NCI-H1436 (cell line): ENCODE results near the gene LRRC25.
"Not testable (repeated sequence)": the region's sequence is repeated elsewhere in the genome, so short reads cannot be mapped to it uniquely, and the experiment has no call there.

Source experiments
- DNase-seq: peaks from one replicate; lab custom pipeline; 2025; lab: John Stamatoyannopoulos, UW

LRRC25 gene

DNA sequence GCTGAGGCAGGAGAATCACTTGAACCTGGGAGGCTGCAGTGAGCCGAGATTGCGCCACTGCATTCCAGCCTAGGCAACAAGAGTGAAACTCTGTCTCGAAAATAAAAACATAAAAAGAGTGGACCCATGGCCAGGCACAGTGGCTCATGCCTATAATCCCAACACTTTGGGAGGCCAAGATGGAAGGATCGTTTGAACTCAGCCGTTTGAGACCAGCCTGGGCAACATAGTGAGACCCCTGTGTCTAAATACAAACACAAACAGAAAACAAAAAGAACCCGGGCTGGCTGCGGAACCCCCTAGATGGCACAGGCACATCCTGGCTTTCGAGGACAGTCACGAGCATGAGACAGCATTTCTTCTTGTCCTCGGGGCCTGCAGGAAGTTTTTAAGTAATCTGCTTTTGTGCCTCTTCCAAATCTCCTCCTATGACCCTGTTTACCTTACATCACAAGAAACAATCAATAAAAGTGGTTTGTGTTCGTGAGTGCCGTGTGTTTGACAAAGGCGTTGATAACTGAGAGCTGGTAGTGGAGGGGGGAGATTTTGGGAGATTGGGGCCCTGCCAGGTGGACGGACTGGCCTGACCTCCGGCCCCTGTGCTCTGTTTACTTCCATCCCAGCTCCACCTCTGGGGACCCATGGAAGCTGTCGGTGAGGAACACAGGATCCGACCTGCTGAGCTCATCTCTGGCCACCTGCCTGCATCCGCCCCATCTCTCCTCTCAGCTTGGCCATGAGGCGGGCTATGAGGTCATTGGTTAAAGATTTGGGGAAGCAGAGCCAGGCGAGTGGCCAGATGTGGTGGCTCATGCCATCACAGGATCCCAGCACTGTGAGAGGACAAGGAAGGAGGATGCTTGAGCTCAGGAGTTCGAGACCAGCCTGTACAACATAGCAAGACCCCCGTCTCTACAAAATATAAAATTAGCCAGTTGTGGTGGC lies 17.3 kb downstream of the LRRC25 start:
- DNase-seq: peak; percentile 20

DNA sequence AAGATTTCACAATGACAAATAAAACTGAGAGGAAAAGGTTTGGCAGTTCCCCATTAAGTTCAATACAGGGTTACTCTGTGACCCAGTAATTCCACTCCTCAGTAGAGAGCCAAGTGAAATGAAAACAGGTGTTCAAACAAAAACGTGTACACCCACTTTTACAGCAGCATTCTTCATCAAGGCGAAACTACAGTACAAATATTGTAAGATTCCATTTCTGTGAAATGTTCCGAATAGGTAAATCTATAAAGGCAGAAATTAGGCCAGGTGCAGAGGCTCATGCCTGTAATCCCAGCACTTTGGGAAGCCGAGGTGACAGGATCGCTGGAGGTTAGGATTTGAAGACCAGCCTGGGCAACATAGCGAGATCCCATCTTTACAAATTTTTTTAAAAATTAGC lies 20.4 kb downstream of the LRRC25 start:
- no peak for DNase-seq

DNA sequence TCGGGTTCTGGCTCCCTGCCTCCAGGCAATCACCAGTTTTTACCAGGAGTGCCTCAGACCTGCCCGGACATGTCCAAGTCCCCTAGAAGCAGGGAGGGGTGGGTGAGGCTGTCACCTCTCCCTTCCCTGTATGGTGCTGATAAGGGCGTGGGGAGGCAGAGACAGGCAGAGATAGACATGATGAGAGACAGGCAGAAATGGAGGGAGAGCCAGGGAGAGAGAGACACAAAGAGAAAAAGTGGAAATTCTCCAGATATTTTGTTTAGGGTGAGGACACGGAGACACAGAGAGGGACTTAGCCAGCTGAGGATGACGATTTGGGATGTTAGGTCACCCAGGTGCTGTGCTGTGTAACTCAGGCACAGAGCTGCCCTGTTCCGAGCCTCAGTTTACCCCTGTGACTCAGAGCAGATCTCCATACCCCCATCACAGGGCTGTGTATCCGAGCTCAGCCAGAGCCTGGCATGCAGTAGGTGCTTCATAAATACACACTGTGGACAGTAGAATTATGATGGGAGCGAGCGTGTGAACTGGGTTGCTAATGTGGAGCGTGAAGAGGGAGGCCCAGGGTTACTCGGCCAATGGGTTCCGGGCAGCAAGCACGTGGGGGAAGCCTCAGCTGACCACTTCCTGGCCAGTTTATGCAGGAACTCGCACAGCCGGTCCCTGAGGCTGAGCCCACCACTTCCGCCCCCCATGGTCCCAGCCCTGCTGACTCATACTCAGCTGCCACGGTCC lies 23.4 kb downstream of the LRRC25 start:
- DNase-seq: peak; percentile 72

DNA sequence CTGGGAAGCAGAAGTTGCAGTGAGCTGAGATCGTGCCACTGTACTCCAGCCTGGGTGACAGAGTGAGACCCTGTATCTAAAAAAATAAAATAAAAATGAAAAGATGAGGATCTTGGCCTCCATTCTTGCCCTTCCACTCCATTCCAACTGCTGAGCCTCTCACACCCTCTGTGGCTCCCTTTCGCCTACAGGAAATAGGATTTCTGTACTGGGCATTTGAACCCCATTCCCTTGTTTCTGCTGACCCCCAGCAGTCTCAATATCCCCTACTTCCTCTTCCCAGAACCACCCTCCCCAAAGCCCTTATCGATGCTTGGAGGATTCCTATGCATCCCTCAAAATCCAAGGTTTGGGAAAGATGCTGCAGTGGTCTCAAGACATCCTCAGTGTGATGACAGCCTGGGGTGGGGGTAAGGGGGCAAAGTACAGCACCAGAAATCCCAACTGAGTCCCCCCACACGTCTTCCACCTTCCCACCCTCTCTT lies 24.0 kb downstream of the LRRC25 start:
- DNase-seq: no peak

DNA sequence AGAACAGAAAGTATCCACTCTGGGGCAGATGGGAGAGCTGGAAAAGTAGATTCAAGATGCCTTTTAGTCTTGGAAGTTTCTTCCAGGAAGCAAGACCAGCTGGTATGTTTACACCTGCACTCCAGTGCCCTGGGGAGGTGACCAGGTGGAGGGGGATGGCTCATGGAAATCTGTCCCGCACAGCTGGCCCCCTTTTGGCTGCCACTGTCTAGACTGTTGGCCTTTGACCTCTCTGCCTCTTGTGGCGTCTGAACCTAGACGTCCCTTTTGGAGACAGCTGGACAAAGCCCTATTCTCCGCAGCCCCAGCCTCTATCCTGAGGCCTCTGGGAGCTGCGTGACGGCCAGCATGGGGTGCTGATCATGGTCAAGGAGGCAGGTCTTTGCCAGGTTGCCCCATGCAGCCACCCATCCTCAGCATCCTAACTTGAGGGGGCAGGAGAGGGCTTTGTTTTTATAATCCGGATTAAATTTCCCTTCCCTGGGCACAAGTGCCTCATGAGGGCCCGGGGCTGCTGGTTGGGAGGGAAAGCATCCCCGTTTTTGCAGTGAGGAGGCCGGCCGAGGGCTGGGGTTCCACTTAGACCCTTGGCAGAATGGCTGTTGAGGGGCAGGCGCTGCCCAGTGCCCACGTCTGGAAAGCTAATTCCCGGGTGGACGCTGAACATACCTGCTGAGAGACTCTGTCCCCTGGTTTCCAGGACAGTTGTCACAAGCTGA lies 28.8 kb downstream of the LRRC25 start:
- no peak for DNase-seq

DNA sequence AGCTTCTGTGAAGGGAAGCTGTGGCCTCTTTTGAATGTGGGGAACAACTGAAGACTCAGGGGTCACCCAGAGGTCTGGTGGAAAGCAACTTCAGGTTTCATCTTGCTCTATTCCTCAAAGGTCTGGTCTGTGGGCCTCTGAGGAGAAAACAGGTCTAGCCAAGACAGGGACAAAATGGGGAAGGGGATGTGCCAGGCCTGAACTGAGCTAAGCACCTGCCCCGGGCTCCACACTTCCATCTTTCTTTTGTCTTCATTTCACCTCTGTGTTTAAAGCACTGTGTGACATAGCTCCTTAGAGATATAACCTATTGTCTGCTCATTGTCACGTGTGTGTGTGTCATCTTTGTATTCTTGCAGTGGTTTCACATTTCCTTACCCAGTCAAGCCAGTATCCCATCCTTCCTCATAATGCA lies 31.4 kb downstream of the LRRC25 start:
- no peak for DNase-seq

DNA sequence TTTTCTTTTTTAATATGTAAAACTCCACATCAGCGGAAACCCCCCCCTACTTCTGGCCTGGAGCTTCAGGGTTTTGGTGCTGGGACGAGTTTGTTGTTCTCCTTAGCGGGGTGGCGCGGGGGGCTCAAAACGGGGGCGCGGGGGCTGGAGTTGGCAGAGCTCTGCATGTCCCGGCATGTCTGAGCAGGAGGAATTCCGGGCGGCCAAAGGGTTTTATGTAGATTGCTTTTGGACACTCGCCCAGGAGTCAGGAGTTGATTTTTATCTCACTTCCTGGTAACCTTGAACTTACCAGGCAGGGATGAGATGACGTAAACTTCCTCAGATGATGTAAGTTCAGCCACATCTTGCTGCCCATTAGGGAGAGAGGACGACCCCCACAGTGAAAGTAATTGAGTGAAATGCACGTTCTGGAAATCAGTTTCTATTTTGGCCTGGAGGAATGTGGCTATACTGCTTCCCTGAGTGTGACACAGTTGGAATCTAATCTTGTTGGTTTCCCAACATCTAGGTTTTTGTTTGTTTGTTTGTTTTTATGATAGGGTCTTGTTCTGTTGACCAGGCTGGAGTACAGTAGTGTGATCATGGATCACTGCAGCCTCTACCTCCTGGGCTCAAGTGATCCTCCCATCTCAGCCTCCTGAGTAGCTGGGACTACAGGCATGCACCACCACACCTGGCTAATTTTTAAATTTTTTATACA lies 32.4 kb downstream of the LRRC25 start:
- DNase-seq: peak; percentile 53

DNA sequence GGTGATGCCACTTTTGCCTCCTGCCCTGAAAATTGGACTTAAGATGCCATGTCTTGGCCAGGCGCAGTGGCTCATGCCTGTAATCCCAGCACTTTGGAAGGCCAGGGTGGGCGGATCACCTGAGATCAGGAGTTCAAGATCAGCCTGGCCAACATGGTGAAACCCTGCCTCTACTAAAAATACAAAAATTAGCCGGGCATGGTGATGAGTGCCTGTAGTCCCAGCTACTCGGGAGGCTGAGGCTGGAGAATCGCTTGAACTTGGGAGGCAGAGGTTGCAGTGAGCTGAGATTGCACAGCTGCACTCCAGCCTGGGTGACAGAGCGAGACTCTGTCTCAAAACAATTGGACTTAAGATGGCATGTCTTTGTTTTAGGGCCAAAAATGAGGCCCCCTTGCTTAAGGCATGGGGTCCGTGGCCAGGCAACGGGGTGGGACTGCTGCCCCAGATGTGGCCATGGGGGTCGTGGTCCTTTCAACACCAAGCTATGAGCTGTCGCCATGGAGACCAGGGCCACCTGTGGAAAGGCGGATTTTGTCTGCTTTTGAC lies 33.1 kb downstream of the LRRC25 start:
- DNase-seq: not testable (repeated sequence)

DNA sequence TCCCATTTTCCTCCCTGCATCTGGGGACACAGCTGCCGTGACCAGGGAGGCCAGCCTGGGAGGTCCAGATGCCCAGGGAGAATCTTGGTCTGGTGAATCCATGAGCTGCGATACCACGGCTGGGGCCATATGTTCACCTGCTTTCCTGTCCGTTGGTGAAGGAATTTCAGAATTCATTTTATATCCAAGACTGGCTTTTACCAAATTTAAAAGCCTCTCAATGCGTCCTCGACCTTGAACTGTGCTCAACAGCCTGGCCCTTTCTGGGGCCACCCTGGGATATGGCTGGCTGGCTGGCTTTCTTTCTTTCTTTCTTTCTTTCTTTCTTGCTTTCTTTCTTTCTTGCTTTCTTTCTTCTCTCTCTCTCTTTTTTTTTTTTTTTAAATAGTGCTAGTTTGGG lies 33.6 kb downstream of the LRRC25 start:
- no peak for DNase-seq

DNA sequence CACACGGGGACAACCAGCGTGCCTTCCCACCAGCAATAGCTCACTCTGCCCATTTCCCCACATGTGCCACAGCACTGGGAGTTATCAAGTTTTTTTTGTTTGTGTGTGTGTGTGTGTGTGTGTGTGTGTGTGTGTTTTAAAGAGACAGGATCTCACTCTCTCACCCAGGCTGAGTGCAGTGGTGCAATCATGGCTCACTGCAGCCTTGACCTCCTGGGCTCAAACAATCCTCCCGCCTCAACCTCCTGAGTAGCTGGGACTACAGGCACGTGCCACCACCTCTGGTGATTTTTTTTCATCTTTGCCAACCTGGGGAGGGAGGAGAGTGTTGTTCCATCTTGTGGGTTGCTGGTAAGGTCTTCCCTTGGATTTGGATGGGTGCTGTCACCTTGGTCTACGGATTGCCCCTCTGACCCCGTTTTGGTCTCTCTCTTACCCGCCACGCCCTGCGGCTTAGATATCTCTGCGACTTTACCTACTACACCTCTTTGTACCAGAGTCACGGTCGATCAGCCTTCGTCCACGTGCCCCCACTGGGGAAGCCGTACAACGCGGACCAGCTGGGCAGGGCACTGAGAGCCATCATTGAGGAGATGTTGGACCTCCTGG lies 34.4 kb downstream of the LRRC25 start:
- DNase-seq: no peak

DNA sequence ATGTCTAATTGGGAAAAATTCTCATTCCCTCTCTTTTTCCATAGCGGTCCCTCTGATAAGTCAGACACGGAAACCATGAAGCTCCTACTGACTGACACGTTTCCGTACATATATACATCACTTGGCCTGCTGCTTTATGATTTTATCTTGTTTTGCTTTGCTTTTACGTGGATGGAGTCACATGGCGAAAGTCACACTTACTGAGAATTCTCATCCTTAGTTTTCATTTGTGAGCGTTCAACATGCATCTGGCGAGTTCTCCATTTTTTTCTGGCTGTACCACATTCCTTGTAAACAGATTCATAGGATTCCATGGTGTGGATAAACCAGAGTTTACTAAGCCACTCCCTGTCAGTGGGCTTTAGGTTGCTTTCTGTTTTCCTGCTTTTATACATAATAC lies 35.8 kb downstream of the LRRC25 start:
- DNase-seq: no peak

DNA sequence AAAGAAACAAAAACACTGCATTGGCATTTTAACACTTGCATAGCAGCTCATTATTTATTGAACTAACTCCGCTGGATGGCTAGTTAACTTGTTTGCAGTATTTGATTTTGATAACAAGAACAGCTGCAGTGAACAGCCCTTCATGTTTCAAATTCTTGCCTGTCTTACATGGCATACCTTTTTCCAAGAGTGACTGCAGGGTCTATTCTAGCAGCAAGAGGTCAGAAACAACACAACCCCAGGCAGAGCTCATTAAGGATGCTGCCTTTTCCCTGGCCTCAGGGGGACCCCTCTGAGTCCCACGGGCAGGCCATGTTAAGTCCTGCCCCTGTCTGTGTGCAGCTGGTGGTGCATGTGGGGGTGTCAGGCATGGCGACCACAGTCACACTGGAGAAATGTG lies 40.4 kb downstream of the LRRC25 start:
- no peak for DNase-seq

DNA sequence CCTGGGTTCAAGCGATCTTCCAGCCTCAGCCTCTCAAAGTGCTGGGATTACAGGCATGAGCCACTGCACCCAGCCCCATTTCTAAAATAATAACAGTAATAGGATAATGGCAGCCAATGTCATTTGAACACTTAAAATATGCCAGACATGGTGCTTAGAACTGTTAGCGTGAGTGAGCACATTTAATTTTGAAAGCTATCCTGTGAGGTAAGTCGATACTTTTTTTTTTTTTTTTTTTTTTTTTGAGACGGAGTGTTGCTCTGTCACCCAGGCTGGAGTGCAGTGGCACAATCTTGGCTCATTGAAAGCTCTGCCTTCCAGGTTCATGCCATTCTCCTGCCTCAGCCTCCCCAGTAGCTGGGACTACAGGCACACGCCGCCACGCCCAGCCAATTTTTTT lies 42.7 kb downstream of the LRRC25 start:
- not testable (repeated sequence) for DNase-seq

DNA sequence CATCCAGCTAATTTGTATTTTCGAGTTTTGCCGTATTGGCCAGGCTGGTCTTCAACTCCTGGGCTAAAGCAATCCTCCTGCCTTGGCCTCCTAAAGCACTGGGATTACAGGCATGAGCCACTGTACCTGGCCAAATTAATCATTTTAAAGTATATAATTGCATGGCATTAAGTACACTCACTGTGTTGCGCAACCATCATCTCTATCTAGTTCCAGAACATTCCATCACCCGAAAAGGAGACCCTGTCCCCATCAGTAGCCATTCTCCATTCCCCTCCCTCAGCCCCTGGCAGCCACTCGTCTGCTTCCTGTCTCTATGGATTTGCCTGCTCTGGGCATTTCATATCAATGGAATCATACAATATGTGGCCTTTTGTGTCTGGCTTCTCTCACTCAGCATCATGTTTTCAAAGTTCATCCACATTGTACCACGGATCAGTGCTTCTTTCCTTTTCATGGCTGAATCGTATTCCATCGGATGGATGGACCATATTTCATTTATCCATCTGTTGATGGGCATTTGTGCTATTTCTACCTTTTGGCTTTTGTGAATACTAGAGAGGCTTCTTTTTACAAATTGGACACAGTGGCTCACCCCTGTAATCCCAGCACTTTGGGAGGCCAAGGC lies 43.9 kb downstream of the LRRC25 start:
- no peak for DNase-seq

DNA sequence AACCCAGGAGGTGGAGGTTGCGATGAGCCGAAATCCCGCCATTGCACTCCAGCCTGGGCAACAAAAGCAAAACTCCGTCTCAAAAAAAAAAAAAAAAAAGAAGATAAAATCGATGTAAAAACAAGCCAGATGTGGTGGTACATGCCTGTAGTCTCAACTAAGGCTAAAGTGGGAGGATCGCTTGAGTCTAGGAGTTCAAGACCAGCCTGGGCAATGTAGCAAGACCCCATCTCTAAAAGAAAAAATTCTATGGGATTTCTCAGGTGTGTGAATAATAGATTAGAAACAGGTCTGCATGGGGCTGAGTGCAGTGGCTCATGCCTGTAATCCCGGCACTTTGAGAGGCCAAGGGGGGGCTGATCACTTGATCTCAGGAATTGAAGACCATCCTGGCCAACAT lies 45.9 kb downstream of the LRRC25 start:
- no peak for DNase-seq

DNA sequence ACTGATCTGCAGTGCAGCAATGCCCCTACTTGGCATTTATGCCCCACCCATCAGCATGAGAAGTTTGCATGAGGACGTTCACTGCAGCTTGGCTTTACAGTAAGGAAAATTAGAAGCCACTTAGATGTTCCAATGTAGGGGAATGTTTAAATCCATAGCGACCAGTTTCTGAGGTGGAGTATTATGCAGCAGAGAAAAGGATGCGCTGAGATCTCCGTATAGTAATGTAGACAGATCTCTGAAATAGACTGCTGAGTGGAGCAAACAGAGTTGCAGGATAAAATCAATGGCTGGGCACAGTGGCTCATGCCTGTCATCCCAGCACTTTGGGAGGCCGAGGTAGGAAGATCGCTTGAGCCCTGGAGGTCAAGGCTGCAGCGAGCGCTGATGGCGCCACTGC lies 46.9 kb downstream of the LRRC25 start:
- DNase-seq: no peak

DNA sequence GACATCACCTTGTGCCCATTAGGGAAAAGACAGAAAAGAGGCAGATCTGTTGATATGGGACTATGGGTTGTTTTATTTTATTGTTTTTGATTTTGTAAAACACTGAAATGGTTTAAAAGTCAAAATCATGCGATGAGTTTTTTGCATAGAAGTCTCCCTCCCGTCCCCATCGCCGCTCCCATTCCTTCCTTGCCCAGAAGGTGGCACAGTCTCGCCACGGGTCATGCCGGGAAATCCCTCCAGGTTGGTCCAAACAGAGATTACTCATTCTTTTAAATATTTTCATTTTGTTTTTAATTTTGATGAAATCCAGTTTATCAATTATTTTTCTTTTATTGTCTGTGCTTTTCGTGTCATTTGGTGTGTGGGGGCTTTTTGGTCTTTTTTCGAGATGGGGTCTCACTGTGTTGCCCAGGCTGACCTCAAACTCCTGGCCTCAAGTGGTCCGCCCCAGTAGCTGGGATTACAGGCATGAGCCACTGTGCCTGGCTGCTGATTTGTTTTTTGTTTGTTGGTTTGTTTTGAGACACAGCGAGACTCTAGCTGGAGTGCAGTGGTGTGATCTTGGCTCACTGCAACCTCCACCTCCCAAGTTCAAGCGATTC lies 47.8 kb downstream of the LRRC25 start:
- peak; percentile 48 for DNase-seq

DNA sequence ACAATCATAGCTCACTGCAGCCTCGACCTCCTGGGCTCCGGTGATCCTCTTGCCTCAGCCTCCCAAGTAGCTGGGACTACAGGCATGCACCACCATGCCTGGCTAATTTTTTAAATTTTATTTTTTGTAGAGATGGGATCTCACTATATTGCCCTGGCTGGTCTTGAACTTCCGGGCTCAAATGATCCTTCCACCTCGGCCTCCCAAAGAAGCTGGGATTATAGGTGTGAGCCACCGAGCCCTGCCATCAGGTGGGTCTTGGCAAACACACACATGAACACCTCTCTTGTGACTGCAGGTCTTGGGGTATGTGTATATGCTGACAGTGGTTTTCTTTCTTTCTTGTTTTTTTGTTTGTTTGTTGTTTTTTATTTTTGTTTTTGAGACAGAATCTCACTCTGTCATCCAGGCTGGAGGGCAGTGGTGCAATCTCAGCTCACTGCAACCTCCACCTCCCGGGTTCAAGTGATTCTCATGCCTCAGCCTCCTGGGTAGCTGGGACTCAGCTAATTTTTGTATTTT lies 48.5 kb downstream of the LRRC25 start:
- DNase-seq: not testable (repeated sequence)

DNA sequence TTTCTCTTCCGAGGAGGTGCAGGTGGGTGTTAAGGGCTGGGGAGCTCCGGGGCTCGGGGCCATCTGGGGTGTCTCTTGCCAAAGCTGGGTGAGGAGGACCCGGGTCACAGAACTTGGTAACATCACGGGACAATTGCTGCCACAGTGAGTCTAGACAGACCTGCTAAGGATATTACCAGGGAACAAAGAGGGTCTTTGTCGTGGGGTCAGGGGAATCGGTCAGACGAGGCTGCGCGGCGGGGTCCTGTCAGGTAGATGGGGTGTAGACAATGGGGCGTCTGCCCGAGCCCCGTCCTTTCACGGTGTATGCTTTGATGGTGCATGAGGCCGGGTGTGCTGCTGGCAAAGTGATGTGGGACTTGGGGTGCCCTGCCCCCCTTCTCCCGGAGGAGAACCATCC lies 49.3 kb downstream of the LRRC25 start:
- DNase-seq: no peak

DNA sequence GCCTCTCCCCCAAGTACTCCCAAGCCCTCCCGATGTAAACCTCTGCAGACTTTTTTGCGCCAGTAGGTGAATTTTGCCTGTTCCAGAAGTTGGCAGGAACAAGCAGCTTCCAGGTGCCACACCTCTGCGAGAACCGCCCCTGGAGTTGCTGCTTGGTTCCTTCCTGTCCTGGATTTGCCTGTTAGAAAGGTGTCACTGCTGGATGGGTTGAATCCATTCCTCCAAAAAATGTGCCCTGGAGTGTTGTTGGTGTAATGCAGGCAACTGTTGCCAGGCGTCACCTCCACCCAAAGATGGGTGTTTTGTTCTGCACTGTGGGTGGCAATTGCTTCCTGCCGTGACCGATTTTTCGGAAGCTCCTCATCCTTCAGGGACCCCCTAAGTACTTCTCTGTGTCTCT lies 51.3 kb downstream of the LRRC25 start:
- DNase-seq: no peak
